Measurements from ENCODE around the gene E2F3.

DNA sequence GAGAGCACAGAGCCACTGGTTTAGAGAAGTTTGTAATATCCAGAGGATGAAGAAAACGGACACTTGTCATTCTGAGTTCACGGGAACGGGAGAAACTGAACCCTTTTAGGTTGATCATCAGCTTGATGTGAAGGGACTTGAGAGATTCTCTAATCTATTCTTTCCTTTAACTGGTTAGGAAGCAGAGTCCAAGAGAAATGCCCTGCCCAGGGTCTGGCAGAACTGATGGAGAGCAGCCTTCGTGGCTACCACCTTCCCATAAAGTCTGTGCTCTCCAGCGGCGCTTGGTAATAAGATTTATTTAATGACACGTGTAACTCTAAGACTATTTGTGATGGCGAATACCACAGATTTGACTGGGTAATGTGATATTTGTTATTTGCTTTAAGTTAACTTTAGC lies 36.0 kb downstream of the E2F3 start:
- TF ChIP-seq, protein P1, sequence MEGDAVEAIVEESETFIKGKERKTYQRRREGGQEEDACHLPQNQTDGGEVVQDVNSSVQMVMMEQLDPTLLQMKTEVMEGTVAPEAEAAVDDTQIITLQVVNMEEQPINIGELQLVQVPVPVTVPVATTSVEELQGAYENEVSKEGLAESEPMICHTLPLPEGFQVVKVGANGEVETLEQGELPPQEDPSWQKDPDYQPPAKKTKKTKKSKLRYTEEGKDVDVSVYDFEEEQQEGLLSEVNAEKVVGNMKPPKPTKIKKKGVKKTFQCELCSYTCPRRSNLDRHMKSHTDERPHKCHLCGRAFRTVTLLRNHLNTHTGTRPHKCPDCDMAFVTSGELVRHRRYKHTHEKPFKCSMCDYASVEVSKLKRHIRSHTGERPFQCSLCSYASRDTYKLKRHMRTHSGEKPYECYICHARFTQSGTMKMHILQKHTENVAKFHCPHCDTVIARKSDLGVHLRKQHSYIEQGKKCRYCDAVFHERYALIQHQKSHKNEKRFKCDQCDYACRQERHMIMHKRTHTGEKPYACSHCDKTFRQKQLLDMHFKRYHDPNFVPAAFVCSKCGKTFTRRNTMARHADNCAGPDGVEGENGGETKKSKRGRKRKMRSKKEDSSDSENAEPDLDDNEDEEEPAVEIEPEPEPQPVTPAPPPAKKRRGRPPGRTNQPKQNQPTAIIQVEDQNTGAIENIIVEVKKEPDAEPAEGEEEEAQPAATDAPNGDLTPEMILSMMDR (tag by site-specific recombination; IDR thresholded peaks at IDR 0.05) = no peak
- TF ChIP-seq ZNF830 (tag by site-specific recombination; IDR thresholded peaks at IDR 0.05; ENCODE audit: low read depth) = no peak
- TF ChIP-seq ZNF530 (tag by site-specific recombination; IDR thresholded peaks at IDR 0.05; ENCODE audit: low read depth) = no peak
- no peak for TF ChIP-seq BCL11A (tag by site-specific recombination; IDR thresholded peaks at IDR 0.05; ENCODE audit: low read depth)
- TF ChIP-seq TCF7L2 (IDR thresholded peaks at IDR 0.05; ENCODE audit: borderline replicate concordance, low read depth, low read length) = no peak
- TF ChIP-seq KLF9 (tag by site-specific recombination; IDR thresholded peaks at IDR 0.05; ENCODE audit: low read depth) = no peak
- TF ChIP-seq SALL2 (tag by site-specific recombination; IDR thresholded peaks at IDR 0.05; ENCODE audit: borderline replicate concordance) = no peak
- TF ChIP-seq ZNF350 (tag by site-specific recombination; IDR thresholded peaks at IDR 0.05) = no peak
- no peak for TF ChIP-seq ZNF174 (tag by site-specific recombination; IDR thresholded peaks at IDR 0.05)
- no peak for TF ChIP-seq ZNF16 (tag by site-specific recombination; IDR thresholded peaks at IDR 0.05; ENCODE audit: low read depth)
- no peak for TF ChIP-seq ZNF354C (tag by site-specific recombination; IDR thresholded peaks at IDR 0.05; ENCODE audit: borderline replicate concordance, low read depth)
- TF ChIP-seq, protein P2, sequence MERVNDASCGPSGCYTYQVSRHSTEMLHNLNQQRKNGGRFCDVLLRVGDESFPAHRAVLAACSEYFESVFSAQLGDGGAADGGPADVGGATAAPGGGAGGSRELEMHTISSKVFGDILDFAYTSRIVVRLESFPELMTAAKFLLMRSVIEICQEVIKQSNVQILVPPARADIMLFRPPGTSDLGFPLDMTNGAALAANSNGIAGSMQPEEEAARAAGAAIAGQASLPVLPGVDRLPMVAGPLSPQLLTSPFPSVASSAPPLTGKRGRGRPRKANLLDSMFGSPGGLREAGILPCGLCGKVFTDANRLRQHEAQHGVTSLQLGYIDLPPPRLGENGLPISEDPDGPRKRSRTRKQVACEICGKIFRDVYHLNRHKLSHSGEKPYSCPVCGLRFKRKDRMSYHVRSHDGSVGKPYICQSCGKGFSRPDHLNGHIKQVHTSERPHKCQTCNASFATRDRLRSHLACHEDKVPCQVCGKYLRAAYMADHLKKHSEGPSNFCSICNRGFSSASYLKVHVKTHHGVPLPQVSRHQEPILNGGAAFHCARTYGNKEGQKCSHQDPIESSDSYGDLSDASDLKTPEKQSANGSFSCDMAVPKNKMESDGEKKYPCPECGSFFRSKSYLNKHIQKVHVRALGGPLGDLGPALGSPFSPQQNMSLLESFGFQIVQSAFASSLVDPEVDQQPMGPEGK (tag by site-specific recombination; IDR thresholded peaks at IDR 0.05) = no peak
- TF ChIP-seq ZBTB21 (tag by site-specific recombination; IDR thresholded peaks at IDR 0.05) = no peak
- TF ChIP-seq ZNF302 (tag by site-specific recombination; IDR thresholded peaks at IDR 0.05; ENCODE audit: low read depth) = no peak
